ENCODE results near the gene IRF2BPL.

The IRF2BPL gene

GRCh38 chr14:76975051-76975450 is 53.5 kb downstream of the IRF2BPL start:
- DNase-seq (ENCODE audit: insufficient read length) (no peak), FAIRE-seq (no peak)
- no peak for TF ChIP-seq POLR2A (IDR thresholded peaks at IDR 0.05; ENCODE audit: low read depth, low read length)
- TF ChIP-seq TAF1 (IDR thresholded peaks at IDR 0.05; ENCODE audit: borderline replicate concordance, low read depth, low read length) = no peak
- no peak for TF ChIP-seq POLR2AphosphoS5 (IDR thresholded peaks at IDR 0.05; ENCODE audit: low read depth, low read length)
